ENCODE results near the gene USP37.

Gene USP37, protein sequence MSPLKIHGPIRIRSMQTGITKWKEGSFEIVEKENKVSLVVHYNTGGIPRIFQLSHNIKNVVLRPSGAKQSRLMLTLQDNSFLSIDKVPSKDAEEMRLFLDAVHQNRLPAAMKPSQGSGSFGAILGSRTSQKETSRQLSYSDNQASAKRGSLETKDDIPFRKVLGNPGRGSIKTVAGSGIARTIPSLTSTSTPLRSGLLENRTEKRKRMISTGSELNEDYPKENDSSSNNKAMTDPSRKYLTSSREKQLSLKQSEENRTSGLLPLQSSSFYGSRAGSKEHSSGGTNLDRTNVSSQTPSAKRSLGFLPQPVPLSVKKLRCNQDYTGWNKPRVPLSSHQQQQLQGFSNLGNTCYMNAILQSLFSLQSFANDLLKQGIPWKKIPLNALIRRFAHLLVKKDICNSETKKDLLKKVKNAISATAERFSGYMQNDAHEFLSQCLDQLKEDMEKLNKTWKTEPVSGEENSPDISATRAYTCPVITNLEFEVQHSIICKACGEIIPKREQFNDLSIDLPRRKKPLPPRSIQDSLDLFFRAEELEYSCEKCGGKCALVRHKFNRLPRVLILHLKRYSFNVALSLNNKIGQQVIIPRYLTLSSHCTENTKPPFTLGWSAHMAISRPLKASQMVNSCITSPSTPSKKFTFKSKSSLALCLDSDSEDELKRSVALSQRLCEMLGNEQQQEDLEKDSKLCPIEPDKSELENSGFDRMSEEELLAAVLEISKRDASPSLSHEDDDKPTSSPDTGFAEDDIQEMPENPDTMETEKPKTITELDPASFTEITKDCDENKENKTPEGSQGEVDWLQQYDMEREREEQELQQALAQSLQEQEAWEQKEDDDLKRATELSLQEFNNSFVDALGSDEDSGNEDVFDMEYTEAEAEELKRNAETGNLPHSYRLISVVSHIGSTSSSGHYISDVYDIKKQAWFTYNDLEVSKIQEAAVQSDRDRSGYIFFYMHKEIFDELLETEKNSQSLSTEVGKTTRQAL

DNA sequence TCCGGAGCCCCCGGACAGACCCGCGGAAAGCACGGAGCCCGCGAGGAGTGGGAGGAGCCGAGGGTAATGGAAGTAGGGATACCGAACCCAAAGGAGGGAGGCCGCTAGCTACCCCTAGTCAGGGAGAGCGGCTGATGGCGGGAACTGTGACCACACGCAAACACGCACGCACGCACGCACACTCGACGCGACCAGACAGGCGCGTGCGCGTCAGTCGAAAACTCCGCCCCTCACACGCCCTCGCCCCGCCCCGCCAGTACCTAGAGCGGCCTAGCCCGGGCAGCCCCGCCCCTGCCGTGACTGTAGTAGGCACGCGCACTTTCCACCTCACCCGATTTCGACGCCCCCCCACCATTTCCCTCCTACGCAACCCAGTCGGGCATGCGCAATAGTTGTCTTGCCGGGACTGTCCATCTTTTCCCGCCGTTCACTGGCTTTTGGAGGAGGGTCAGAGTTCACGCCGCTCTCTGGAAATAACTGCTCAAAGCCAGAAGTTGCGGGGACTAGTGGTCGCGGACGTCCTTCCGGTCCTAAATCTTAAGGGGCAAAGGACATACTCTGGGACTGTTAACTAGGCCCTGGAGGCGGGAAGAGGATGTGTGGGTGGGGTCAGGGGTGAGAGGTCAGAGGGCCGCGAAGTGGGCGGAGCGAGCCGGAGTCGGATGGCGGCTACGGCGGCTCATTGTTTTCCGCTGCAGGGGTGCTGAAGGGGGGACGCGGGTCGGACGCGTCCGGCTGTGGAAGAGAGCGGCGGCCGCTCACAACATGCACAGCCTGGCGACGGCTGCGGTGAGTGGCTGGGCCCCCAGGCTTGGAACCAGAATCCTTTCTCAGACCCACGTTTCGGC lies at the start of gene USP37, which contains the start of gene CNOT9:
TSS of gene USP37 (minus strand) at position 162 of the 848 bp plus-strand sequence. CDS start 9,698 bp downstream, outside the sequence.
TSS of gene CNOT9 (plus strand) at position 650 of the 848 bp plus-strand sequence. CDS start at position 766, 116 bp downstream.
- DNase-seq (ENCODE audit: low read depth in 2 of 2), result peak; percentile 100

DNA sequence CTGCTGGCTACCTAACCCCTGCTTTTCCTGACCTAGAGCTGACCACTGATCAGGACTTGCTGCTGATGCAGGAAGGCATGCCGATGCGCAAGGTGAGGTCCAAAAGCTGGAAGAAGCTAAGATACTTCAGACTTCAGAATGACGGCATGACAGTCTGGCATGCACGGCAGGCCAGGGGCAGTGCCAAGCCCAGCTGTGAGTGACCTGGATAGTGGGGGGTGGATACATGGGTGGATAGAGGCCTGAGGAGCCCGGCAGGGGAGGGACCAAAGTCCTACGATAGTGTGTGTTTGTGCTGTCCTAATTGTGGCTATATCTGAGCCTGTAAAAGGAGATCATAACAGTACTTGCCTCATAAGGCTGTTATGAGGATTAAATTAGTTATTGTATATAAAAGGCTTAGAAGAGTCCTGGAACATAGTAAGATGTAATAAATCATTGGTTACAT lies 47.7 kb upstream of the USP37 start:
- DNase-seq (ENCODE audit: low read depth in 2 of 2), result no peak

DNA sequence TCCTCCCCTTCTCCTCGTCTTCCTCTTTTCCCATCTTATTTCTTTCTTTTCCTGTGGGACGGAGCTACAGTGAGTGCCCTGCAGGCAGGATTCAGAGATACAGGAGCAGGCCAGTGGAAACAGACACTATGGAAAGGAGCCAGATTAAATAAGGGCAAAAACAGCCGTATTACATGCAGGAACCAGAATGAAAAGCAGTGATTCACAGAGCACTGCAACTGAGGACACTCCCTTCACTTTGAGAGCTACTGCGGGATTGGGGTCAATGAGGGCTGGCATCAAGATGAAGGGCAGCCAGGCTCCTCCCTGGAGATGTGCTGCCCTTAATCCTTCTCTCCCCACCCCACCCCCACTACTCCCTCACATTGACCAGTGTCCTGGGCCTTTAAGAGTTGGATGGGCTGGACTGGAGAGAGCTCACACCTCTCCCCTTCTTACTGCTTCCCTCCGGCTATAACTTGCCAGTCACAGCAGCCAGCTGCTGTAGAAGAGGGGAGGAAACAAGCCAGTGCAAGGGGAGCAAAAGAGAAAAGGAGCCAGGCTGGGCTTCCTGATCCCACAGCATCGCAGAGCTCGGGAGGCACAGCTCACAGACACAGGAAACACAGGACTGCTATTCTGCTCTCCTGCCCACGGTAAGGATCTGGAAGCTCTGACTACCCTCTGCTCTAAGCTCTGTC lies 39.4 kb upstream of the USP37 start, which contains the start of gene PLCD4:
TSS of gene PLCD4 (plus strand) at position 464 of the 680 bp plus-strand sequence. CDS start 7,841 bp downstream, outside the sequence.
- DNase-seq (ENCODE audit: low read depth in 2 of 2), result no peak

DNA sequence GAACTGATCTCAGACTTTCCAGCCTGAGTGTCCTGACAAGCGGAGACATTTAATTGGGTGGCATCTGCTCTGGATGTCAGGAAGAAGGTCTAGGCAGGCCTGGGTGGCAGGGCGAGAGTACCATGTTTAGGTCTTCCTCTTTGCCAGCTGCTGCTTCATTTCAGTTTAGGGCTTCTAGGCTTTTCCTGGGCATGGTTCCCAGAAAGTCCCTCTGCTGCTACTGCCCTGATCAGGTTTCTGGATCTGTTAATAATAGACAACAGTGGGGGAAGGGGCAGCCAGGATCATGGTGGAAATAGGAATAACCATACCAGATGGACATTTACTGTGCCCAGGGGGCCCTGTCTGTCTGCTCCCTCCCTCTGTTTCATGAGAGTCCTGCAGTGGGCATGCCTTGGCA lies 37.3 kb upstream of the USP37 start:
- no peak for DNase-seq (ENCODE audit: low read depth in 2 of 2)

DNA sequence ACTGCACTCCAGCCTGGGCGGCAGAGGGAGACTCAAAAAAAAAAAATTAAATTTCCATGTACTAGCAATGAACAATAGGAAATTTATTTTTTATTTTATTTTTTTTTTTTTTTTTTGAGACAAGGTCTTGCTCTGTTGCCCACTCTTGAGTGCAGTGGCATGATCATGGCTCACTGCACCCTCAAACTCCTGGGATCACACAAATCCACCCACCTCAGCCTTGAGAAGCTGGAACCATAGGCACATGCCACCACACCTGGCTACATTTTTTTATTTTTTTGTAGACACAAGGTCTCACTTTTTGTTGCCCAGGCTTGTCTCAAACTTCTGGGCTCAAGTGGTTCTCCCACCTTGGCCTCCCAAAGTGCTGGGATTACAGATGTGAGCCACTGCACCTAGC lies 17.4 kb upstream of the USP37 start:
- no peak for DNase-seq (ENCODE audit: low read depth in 2 of 2)

DNA sequence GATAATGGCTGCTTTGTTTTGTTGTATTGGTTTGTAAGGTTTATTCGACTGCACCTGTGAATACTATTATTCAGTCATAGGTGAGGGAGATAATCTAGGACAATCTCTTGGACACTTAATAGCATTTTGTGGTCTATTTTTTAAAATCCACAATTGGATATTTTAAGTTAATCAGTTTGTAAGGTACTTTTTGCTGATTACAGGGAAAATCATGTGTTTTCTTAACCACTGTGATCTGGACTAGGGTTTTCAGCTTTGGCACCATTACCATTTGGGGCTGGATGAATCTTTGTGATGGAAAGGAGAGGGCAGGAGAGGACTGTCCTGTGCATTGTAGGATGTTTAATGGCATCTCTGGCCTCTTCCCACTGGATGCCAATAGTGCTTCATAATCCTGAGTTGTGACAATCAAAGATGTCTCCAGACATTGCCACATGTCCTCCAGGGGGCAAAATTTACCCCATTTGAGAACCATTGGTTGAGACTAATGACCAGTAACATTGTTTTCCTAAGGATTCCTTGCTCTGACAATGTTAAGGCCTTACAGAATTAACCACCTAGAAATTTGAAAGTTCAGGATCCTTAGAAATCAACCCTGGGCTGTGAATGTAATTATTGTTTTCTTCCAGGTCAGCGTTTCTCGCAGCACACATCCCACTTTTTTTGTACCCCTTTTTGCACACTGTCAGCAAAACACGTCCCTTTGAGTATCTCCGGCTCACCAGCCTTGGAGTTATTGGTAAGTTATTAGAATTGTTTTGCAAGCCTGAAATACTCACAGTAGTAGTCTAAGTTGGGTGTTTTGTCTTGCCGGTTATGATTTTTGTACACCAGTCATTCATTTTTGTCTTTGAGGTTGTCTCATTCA lies 16.1 kb upstream of the USP37 start:
- no peak for DNase-seq (ENCODE audit: low read depth in 2 of 2)

DNA sequence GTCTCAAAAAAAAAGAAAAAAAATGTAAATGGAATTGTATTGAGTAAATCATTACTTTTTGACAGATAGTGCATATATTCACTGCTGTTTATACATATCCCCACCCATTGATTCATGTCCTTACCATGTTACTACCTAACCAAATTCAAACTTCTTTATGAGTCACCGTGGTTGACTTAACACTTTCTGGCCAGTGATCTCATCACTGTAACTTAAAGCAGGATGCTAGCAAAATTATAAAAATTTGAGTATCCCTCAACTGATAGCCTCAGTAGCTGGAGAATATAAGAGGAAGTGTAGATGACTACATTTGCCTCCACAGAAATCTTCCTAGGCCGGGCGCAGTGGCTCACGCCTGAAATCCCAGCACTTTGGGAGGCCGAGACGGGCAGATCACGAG lies 13.9 kb upstream of the USP37 start:
- DNase-seq (ENCODE audit: low read depth in 2 of 2), result no peak

DNA sequence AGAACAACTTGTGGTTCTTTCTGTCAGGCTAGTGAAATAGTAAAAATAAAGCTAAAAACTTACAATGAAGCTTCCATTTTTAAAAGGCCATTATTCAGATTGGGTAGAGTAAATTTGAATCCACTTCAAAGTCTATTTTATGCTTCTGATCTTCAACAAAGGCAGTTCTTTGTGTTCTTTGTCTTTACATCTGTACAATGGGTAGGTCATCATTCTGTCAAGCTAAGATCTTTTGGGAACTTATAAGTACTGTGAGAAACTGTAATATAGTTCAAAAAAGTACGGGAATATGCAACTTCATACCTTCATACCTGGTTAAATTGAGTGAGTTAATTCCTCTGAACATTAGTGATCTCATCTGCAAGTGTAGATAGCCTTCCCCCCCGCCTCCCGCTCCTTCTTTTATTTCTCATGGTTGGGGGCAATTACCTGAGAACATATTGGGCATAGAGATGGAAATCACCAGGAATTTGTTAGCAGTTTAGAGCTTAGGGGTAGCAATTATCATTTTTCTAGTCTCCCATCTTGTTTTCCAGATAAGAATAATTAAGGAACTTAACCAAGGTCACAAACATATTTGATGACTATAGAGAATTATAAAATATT lies 10.2 kb upstream of the USP37 start:
- DNase-seq (ENCODE audit: low read depth in 2 of 2), result no peak

DNA sequence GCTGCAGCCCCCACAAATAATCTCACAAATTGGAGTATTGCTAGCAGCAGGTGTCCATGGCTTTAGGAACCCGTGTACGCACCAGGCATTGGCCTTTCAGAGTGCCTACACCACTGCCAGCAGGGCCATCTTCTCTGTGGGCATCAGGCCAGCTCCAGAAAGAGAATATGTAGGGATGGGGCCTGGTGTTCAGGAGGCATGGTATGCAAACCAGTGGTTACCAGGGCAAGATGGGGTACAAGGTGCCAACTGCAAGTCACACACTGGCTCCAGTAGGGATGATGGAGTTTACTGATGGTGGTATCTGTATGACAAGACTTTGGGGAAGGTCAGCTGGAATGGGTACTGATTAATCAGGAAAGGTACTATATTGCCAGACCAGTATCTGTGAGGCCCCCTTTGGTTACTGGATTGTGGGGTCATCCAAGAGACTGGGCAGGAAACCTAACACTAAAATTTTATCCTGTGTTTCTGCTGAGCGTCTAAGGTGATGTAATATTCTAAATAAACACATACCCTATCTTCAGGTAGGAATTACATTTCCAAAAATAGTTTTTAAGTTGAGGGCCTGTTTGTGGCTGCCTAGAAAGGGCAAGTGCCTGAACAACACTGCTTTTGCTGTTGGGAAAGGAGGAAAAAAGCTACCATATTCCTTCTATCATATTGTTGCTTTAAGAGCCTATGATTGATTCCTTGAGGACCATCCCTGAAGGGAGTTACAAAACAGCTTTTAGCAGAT lies 9.5 kb upstream of the USP37 start:
- no peak for DNase-seq (ENCODE audit: low read depth in 2 of 2)

DNA sequence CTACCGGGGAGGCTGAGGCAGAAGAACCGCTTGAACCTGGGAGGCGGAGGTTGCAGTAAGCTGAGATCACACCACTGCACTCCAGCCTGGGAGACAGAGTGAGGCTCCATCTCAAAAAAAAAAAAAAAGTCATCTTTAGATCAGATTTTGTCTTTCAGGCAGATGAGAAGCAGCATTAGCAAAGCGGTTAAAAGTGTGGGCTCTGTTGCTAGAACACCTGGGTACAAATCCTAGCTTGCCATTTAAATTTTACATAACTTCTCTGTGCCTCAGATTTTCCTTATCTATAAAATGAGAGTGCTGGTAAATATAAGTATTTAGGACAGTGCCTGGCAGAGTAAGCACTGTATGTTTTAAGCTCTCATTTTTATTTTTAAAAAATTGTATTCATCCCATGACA lies 8.7 kb upstream of the USP37 start:
- no peak for DNase-seq (ENCODE audit: low read depth in 2 of 2)

DNA sequence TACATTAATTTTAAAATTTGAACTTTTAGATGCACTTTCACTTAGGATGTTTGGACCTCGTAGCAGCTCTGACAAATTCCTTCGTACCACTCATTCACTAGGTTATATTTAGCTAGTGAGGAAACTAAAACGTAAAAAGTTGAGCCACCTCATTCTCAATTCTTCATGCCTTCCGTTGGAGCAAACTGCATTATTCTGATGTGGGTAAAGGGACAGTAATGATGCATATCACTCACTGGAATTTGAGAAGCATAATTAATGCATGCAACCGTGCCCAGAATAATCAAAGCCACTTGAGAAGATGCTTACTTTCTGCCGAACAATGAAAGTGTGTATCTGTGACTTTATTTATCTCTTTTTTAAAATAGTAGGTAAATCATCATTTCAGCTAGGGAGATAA lies 2.7 kb upstream of the USP37 start:
- DNase-seq (ENCODE audit: low read depth in 2 of 2), result no peak

DNA sequence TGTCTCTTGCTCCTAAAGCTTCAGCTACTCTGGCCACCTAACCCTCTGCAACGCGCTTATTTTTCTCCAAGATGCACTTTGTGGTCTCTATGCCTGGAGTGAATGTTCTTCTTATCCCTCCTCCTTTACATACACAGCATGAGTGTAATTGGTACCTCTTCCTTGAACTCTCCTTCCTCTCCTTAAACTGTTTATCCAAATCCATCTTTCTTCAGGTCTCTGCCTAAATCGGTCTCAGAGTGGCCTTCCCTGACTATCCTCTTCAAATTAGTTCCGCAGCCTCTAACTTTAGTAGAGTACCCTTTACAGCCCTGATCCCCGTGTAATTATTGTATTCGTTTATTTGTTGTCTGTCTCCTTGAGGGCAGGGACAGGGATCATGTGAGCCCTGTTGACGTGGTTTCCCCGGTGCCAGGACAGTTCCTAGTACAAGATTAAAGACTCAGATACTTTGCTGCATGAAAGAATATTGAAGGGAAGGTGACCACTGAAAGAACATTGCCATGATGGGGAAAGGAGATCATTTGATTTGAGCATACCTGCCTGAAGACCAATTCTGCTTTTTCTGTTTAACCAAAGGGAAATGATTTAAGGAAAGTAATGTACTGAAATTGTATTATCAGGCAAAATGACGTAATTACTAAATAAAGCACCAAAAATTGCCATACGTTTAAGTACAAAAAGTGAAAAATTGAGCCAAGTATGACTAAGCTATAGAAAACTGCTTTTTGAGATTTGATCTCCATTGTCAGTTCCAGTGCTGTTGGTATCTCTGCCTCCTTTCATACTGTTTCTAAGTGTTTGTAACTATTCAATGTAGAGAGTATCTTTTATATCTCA lies 1.7 kb upstream of the USP37 start:
- DNase-seq (ENCODE audit: low read depth in 2 of 2), result no peak

DNA sequence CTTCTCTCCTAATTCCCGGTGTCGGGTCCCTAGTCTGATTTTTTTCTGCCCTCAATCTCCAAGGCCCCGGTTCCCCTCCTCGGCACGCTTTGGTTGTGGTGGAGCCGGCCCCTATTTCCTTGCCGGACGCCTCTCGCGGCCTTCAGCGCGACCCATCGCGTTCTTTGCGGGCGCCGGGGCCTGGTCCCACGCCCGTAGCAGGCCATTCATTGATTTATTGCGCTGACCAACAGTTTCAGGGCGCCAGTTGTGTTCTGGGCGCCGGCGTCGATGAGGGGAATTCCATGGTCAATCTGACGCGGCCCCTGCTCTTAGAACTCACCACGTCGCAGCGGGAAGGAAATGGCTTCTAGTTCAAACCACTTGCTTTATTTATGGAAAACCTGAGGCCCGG lies 884 bp upstream of the USP37 start:
- DNase-seq (ENCODE audit: low read depth in 2 of 2), result peak; percentile 47 to 58

DNA sequence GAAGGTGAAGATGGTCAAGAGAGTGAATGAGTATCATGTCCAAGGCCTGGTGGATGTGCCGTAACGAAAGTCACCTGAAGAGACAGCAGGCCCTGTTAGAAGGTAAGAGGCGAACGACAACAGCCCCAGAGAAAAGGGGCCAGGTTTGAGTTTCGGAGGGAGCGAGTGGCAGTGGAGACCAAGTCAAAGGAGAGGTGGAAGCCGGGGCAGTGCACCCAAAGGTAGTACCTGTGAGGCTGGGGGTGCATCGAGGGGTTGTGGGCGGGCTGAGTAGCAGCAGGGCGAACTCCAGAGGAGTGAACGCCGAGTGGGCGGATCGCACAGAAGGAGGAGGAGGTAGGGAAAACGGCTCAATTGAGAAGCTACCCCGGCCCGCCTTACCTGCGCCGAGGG lies 358 bp downstream of the USP37 start:
- DNase-seq (ENCODE audit: low read depth in 2 of 2), result peak in 1 of 2 donors; percentile 67

DNA sequence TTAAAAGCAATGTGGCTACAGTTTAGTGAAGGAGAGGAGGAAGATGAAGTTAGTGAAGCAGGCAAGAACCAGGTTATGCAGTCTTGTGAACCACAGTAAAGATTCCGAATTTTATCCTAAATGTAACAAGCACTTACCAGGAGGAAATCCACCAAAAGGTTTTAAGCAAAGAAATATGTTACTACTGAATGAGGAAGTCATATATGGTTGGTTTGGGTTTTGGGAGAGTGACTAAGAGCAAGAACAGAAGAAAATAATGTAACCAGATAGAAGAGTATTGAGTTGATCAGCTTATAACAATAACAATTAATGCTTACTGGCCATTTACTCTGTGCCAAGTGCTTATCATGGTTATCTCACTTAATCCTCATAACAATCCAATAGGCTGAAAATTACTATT lies 1.9 kb downstream of the USP37 start:
- no peak for DNase-seq (ENCODE audit: low read depth in 2 of 2)

DNA sequence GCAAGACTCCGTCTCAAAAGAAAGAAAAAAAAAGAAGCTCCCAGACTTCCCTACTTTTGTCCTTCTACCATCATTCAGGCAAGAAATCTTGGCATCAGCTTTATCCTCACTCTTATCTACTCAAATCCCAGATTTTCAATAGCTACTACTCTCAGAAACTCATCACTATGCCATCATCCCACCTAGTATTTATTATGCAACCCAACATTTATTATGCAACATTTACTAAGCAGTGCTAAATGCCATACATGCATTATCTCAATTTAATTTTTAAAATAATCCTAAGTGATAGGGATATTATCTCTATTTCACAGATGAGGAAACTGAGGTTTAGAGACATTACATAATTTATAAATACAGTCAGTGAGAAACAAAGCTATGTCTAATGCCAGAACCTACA lies 4.1 kb downstream of the USP37 start:
- DNase-seq (ENCODE audit: low read depth in 2 of 2), result no peak

DNA sequence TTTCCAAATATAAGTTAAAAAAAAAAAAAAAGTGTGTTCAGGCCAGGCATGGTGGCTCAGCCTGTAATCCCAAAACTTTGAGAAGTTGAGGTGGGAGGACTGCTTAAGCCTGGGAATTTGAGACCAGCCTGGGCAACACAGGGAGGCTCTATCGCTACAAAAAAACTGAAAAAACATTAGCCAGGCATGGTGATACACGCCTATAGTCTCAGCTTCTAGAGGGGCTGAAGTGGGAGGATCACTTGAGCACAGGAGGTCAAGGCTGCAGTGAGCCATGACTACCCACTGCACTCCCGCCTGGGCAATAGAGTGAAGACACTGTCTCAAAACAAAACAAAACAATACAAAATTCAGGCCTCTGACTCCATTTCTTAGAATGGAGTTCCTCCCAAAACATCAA lies 9.2 kb downstream of the USP37 start:
- no peak for DNase-seq (ENCODE audit: low read depth in 2 of 2)

DNA sequence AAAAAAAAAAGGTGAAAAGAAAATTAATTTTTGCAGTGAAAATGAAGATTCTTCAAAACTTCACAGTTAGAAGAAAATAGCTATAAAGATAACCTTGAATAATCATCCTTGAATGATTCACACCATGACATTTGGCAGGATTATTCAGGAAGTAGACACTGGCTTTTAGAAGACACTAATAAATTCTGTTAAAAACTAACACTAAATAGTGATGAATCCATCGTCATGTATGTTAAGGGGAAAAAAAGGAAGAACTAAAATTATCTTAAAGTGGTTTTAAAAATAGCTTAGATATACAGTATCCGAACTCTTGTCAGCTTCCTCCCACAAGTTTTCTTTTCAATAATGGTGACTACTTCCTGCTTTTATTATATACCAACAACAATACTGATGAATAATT lies 10.2 kb downstream of the USP37 start:
- DNase-seq (ENCODE audit: low read depth in 2 of 2), result no peak

Measured in stimulated activated CD4-positive, alpha-beta T cell treated with anti-CD3 and anti-CD28 coated beads, Interleukin-4, amount 100 ng/mL, for 48 hours (primary cell).